DMS 273 (cell line): ENCODE measurements around the gene PRSS22.
A peak's percentile ranks its signal among the peaks of the same experiment; 100 is the strongest.

Experiments
- DNase-seq: peaks from one replicate; lab custom pipeline; 2025; ENCODE audit not compliant: unreplicated experiment; lab: John Stamatoyannopoulos, UW

The PRSS22 gene, protein sequence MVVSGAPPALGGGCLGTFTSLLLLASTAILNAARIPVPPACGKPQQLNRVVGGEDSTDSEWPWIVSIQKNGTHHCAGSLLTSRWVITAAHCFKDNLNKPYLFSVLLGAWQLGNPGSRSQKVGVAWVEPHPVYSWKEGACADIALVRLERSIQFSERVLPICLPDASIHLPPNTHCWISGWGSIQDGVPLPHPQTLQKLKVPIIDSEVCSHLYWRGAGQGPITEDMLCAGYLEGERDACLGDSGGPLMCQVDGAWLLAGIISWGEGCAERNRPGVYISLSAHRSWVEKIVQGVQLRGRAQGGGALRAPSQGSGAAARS

DNA sequence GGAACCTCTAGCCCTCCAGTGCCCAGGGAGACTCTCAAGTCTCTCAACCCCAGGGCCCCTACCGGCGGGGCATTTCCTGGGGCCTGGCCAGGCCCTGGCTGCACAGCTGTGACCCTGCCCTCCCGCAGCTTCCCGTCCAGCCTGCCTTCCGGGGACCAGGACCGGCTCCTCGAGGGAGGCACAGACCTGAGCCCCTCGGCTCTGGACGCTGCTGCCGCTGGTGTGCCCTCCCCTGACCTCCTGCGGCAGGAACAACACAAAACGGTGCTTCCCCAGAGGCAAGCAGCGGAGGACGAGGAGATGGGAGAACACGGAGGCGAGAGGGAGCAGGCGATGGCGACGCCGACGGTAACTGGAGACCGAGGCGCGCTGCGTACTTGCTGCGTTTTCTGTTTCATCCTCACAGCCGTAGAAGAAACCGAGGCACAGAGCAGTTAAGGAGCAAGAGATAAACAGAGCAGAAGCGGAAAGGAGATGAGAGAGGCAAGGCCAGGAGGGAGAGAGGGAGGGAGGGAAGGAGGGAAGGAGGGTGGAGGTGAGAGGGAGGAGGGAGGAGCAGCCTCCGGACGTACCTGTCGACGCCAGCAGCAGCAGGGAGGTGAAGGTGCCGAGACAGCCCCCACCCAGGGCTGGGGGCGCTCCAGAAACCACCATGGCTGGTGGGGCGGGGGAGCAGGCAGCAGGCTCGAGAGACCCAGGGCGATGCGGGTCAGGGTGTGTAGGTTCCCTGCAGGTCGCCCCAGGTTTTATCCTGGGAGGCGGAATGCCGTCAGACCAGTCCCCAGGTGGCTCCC is at the start of gene PRSS22:
Gene PRSS22, minus strand, starts transcription at position 720 of the 794 bp plus-strand sequence. Its CDS starts 66 bp downstream, at position 654.
- DNase-seq: peak; percentile 64

DNA sequence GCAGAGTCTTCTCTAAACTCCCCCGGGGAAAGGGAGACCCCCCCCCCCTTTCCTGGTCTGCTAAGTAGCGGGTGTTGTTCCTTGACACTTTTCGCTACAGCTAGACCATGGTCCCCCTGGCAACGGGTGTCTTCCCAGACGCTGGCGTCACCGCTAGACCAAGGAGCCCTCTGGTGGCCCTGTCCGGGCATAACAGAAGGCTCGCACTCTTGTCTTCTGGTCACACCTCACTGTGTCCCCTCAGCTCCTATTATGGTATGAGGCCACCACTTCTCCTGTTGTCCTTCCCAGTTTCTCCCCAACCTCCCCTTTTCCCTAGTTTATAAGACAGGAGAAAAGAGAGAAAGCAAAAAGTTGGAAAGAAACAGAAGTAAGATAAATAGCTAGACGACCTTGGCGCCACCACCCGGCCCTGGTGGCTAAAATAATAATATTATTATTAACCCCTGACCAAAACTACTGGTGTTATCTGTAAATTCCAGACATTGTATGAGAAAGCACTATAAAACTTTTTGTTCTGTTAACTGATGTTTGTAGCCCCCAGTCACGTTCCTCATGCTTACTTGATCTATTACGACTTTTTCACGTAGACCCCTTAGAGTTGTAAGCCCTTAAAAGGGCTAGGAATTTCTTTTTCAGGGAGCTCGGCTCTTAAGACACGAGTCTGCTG is 49.2 kb upstream of the PRSS22 start:
- peak; percentile 70 for DNase-seq

DNA sequence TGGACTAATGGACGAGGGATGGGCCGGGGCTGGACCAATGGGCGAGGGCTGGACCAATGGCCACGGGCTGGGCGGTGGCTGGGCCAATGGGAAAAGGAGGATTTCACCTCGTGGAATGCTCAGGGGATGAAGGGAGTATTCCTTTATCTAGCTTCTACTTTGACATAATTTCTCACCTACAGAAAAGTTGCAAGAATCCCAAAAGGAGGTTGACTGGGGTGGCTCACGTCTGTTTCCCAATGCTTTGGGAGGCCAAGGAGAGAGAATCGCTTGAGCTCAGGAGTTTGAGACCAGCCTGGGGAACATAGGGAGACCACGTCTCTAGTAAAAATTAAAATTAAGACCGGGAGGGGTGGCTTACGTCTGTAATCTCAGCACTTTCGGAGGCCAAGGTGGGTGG is 48.0 kb upstream of the PRSS22 start:
- DNase-seq: no peak

DNA sequence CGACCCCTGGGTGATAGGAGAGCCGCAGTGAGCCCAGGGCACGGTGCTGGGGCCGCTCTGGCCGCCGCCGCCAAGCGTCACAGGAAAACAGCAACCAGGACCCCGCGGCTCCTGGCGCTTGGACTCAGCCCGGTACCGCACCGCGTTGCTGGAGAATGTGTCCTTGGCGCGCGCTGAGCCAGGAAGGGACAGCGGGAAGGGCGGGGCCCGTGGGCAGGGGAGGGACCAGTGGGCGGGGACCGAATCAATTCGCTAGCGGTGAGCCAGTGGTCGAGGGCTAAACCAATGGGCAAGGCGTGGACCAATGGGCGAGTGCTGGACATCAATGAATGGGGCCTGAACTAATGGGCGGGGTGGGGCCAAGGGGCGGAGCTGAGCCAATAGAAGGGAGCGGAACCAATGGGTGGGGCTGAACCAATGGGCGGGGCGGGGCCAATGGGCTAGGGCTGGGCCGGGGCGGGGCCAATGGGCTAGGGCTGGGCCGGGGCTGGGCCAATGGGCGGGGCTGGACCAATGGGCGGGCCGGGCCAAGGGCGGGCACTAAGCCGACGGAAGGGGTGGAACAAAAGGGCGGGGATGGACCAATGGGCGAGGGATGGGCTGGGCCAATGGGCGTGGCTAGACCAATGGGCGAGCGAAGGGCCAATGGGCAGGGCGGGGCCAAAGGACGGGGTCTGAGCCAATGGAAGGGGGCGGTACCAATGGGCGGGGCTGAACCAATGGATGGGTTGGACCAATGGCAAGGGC is 47.4 kb upstream of the PRSS22 start:
- DNase-seq: peak; percentile 99

DNA sequence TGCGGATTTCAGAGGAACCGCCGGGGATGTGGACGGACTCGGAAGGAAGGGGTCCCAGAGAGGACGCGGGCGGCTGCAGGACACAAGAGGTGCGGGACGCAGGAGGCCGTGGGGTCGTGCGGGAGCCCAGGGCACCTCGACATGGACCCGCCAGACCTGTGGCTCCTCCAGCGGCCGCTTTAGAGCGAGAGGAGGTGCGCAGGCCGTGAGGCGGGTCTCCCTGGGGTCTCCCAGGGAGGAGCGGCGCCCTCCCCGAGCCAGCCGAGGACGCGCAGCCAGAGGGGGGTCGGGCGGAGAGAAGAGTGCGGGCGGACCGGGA is 46.9 kb upstream of the PRSS22 start:
- DNase-seq: no peak

DNA sequence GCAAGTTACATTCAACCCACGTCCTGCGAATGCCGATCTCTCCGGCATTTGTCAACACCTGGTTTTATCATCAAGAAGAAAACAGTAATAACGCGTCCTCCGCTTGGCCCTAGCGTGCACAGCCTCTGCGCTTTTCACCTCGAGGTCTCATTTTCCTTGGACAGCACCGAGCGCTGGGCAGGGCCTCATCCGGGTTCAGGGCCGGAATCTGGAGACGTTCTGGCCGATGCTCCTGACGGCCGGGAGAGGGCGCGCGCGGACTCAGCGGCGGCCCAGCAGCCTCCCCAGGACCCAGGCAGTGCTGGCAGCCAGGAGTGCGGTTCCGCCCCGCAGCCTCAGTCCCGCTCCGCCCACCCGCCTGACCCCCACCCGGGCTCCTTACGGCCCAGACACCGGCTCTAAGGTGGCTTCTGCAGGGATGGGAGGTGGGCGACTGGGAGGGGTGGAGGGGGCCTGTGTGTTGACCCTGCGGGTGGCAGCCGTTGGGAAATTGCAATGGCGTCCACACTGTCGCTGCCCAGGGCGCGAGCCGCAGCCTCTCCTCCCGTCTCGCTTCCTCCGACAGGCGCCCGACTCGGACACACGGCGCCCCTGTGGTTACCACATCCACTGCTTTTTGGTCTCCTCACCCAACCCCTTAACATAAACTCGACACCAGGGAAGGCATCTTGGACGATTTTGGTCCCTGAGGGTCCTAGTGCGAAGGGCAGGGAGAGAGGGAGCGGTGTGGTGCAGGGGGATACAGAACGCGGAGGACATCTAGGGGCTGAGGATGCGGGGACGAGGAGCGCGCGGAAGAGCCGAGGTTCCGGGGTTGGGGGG is 46.3 kb upstream of the PRSS22 start:
- peak; percentile 93 for DNase-seq

DNA sequence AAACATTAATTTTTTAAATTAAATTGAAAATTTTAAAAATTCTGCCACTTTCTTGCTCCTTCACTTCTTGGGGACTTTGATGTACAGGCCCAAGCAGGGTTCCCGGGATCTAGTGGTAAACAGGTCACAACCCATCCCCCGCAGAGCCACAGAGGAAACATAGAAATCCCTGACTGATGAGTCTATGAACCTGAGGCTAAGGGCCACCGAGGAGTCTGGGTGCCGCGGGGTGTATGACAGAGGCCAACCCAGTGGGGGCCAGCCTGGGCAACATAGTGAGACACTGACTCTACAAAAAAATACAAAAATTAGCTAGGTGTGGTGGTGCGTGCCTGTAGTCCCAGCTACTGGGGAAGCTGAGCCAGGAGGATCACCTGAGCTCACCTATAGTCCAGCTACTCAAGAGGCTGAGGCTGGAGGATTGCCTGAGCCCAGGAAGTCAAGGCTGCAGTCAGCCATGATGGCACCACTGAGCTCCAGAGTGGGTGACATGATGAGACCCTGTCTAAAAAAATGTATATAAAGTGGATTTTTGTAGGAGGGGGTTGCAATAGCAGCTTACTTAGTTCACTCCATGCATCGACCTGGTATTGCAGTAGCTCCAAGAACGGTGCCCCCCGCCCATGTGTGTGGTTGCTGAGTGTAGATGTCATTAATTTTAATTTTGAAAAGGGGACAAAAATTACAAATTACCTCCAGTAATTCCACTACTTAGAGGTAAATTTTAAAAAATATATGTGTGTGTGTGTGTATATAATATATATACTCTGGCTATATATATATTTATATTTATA is 44.6 kb upstream of the PRSS22 start:
- DNase-seq: no peak

DNA sequence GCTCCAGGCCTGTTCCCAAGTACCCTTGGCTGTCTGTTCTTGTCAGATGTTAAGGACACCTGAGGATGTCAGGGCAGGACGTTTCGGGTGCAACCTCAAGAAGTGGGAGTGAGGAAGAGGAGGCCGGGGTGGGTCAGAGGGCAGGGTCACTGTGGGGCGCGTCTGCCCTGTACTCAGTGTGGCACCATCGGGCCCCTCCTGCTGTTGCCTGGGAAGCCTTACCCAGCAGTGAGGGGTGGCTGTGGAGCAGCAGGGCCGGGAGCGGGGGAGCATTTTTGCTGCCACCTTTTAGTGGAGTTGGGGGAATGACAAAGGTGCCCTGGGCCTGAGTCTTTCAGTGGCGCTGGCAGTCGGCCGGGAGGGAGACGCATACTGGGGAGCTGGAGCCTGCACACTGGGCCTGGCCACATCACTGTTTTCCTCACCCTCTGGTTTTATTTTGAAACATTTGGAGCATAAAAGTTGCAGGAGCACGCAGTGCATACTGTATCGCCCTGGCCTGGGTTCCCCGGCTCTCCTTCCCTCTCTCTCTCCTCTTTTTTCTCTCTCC is 42.6 kb upstream of the PRSS22 start:
- DNase-seq: no peak

DNA sequence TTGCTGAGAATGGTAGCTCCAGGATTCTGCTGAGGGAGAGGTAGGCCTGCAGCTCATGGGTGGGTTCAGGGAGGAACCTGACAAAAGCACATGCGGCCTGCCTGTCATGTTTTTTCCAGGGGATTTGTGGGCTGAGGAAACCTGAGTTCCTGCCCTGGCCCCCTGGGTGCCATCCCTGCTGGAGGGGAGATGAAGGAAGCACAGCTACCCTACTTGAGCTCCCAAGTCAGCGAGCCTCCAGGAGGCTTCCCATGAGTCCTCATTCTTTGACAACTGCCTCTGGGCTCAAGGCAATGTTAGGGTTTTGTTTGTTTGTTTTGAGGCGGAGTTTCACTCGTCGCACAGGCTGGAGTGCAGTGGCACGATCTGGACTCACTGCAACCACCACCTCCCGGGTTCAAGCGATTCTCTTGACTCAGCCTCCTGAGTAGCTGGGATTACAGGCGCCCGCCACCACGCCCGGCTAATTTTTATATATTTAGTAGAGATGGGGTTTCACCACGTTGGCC is 41.6 kb upstream of the PRSS22 start:
- DNase-seq: no peak

DNA sequence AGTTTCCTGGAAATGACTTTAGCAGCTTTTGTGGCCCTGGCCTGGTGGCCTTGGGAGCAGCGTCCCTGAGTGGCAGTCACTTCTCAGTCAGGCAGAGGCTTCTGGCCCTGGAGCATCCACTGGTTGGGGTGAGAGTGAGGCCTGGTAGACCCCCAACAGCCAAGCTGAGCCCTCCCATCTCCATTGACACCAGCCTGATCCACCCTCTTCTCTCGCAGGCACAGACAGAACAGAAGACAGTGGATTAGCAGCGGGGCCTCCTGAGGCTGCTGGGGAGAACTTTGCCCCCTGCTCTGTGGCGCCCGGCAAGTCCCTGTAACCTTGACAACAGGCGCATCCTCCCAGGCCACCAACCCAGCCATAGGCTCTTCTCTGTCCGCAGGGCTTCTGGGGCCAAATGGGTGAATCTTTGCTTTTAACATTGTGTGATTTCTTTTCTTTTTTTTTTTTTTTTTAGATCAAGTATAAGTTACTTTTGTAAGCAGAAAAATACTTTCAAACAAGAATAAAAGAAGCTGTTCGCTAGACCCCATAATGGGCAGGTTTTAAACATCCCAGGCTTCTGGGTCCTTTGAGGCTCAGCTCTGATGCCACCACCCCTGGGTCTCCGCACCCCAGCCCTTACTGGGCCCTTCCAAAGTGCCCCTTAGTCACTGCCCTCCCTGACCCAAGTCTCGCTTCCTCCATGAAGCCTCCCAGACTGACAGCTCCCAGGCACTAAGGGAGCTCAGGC is 41.0 kb upstream of the PRSS22 start:
- no peak for DNase-seq

DNA sequence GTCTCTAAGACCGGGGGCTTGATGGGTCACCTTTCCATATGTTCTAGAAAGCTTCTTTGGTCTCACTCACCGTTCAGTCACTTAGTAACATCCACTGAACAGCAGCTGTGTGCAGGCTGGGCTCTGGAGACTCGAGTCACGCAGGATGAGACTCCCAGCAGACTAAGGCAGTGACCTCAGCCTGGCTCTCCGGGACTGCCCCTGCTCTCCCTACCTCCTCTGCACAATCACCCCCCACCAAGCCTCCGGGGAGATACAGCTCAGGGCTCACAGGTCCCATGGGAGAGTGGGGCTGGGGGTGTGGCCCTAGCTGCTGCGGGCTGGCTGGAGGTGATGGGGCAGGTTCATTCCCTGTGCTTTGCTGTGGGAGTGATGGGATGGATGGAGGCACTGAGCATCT is 39.1 kb upstream of the PRSS22 start:
- no peak for DNase-seq

DNA sequence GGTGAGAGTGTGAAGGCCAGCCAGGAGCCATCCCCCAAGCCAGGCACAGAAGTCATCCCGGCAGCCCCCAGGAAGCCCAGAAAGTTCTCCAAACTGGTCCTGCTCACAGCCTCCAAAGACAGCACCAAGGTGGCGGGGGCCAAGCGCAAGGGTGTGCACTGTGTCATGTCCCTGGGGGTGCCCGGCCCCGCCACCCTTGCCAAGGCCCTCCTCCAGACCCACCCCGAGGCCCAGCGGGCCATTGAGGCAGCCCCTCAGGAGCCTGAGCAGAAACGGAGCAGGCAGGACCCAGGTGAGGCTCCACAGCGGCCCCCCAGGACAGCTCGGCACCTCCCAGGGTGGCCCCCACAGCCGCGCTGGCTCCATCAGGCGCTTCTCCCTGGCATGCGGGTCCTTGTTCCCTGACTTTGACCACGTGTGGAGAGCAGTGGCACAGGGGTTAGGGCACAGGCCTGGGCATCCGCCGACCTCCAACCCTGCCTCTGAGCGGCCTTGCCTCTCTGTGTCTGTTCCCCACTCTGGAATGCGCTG is 38.6 kb upstream of the PRSS22 start:
- no peak for DNase-seq

DNA sequence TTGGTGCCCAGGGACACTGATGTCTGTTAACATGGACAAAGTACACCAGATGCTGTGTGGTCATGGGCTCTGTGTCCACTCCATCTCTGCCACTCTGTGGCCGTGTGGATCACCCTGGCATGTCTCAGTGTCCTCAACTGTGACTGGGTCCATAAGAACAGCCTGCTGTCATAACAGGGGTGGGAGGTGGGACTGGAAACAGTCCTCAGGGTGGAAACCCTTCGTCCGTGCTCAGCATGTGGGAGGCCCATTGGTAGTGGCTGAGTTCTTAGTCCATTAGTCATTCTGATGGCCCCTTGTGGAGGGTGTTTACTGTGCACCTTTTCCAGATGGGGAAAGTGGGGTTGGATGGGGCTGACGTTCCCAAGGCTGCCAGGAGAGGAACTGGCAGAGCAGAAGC is 37.8 kb upstream of the PRSS22 start:
- peak; percentile 28 for DNase-seq

DNA sequence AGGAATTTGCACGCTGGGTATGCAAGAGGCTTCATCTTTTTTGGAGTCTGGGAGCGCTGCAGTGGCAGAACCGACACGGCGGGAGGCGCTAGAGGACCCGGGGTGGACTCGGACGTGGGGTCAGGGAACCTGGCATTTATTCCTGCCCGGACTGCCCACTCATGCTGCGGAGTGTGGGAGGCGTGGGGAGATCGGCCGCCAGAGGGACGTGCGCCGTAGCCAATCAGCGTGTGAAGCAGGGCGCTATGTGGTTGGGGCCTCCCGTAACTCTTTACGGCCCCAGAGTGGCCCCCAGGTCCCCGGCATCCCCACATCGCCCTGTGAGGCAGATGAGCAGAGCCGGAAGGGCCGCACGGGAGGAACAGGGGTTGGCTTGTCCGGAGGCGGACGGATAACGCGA is 36.3 kb upstream of the PRSS22 start:
- DNase-seq: no peak

DNA sequence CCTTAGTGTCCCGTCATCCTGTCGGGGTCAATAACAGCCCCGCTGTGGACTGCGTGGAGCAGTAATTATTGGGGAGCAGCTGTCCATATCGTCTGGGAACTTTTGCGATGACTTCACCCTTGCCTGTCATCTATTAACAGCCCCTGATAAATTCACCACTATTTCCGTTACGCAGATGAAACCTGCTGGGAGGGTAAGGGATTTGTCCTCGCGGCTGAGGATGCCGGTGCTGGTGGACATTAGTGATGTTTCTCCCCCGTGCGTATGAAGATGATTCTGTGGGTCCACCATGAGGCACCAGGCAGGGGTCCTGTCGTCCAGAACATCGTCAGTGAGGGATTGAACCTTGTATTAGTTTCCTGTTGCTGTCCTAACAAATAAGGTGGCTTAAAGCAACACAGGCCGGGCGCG is 26.1 kb upstream of the PRSS22 start:
- DNase-seq: peak; percentile 61

DNA sequence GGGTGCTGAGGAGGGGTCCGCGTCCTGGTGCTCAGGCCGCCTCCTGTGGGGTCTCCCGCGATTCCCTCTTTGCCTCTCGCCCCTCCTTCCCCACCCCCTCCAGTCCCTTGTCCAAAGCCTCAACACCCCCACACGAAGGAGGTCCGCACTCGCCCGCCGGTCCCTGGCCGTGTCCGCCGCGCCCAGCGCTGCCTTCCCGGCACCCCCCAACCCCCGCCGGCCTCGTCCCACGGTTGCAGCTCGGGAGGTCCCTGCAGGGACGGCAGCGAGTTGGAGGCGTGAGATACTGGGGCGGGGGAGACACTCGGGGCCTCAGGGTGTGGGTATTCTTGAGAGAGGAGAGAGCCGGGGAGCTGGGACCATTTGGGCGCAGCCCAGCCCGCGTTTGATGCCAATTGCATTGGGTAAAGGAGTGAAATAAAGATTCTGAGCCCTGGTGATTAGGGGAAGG is 25.5 kb upstream of the PRSS22 start:
- peak; percentile 61 for DNase-seq

DNA sequence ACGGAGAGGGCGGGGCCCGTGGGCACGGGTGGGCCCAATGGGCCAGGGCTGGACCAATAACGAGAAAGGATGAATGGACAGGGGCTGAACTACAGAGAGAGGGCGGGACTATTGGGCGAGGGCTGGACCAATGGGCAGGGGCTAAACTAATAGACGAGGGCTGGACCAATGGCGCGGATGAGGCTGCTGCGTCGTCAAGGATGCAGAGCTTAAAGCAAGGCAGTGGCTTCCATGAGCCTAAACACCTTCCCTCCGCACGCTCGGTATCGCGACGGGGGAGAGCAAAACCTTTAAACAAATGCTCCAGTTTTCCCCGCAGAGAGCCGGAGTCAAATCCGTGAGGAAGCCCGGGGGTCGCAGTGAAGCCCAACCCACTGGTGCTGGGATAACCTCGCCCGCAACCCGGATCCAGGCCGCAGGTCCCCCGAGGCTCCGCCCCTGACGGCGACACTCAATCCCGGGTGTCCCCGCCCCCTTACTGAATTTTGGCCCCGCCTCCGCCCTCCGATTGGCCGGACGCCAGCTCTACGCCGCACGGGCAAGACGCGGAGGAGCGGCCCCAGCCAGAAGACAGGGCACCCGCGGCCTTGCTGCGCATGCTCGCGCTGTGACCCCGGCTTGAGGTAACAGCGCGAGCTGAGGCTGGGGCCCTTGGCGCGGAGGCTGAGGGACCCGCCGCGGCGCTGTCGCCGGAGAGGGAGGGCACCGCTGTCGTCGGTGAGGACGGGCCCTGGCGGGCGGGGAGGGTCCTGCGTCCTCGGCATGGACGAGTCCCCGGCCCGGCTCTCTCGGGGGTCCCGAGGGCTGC is 24.9 kb upstream of the PRSS22 start, which contains the start of gene FLYWCH2:
Gene FLYWCH2, plus strand, starts transcription at position 566 of the 808 bp plus-strand sequence. CDS start 13,235 bp downstream, outside the sequence.
- peak; percentile 99 for DNase-seq
